Medulla oblongata (tissue), 1 donor: ENCODE data around the gene CEP85L.

Experiments used
- DNase-seq: peaks from one replicate; pipeline ENCODE4 v3.0.0-alpha.2; 2015; ENCODE audit errors: extremely low spot score

CEP85L gene

GRCh38 chr6:118579786-118580185 lies 71.6 kb downstream of the CEP85L start:
- no peak for DNase-seq

GRCh38 chr6:118578617-118579016 lies 72.8 kb downstream of the CEP85L start:
- no peak for DNase-seq

- no peak for DNase-seq
These were observed 73.4 kb downstream of the CEP85L start for GRCh38 chr6:118577972-118578371.

GRCh38 chr6:118574051-118574865 lies 77.1 kb downstream of the CEP85L start:
- no peak for DNase-seq

GRCh38 chr6:118571121-118571520 lies 80.3 kb downstream of the CEP85L start:
- DNase-seq = no peak

GRCh38 chr6:118569498-118569897 lies 81.9 kb downstream of the CEP85L start:
- no peak for DNase-seq

GRCh38 chr6:118567974-118568373 lies 83.4 kb downstream of the CEP85L start:
- DNase-seq = no peak

- DNase-seq = no peak
These were observed 86.0 kb downstream of the CEP85L start for GRCh38 chr6:118565311-118565960.

- no peak for DNase-seq
These were observed 88.4 kb downstream of the CEP85L start for GRCh38 chr6:118562959-118563358.

- DNase-seq = no peak
These were observed 89.1 kb downstream of the CEP85L start for GRCh38 chr6:118562248-118562647.

GRCh38 chr6:118559659-118560058 lies 91.7 kb downstream of the CEP85L start:
- DNase-seq = no peak

- no peak for DNase-seq
These were observed 92.8 kb downstream of the CEP85L start for GRCh38 chr6:118558464-118559217.

GRCh38 chr6:118554698-118555097 lies 96.7 kb downstream of the CEP85L start:
- no peak for DNase-seq

- DNase-seq = no peak
These were observed 98.3 kb downstream of the CEP85L start for GRCh38 chr6:118553132-118553531.

GRCh38 chr6:118551063-118552053 lies 100.0 kb downstream of the CEP85L start:
- DNase-seq = peak; percentile 65

- DNase-seq = no peak
These were observed 102.8 kb downstream of the CEP85L start for GRCh38 chr6:118548613-118549012.

- no peak for DNase-seq
These were observed 103.3 kb downstream of the CEP85L start, which contains the start of gene PLN for GRCh38 chr6:118548136-118548535. TSS of gene PLN (plus strand) at chr6:118548296. CDS start at chr6:118558922, 10,626 bp downstream.

GRCh38 chr6:118546880-118547218 lies 104.5 kb downstream of the CEP85L start:
- DNase-seq = no peak

GRCh38 chr6:118546164-118546879 lies 105.1 kb downstream of the CEP85L start:
- DNase-seq = no peak

GRCh38 chr6:118544105-118544504 lies 107.3 kb downstream of the CEP85L start:
- DNase-seq = no peak
